K562 (cell line): ENCODE results near the gene SFMBT2.

ENCODE experiments used
- CBFB ChIP-seq: sonication (generic); formaldehyde crosslinking; IDR thresholded peaks from 2 replicates; pipeline ENCODE4 v1.4.0; 2020; ENCODE audit warnings: mild to moderate bottlenecking, missing genetic modification reagents
- CTCF ChIP-seq, 3 experiments: IDR thresholded peaks in 2 of 3; conservative IDR thresholded peaks in 1 of 3; 2 replicates each; pipeline ENCODE4 v1.5.1; 2011 to 2012; ENCODE audit warnings: low read length in 3 of 3, mild to moderate bottlenecking in 3 of 3, control low read depth in 2 of 3, improper control_type of control experiment in 1 of 3, inconsistent platforms in 1 of 3, low read depth in 1 of 3, mixed read lengths in 1 of 3, moderate library complexity in 1 of 3; ENCODE audit not compliant: insufficient read depth in 2 of 3

GRCh38 chr10:7401156-7401555 is 9.7 kb downstream of the SFMBT2 start:
- TF ChIP-seq CTCF (IDR thresholded peaks at IDR 0.05 in 2 of 3, conservative IDR thresholded peaks at IDR 0.05 in 1 of 3; ENCODE audit: insufficient read depth in 2 of 3, low read depth in 1 of 3, low read length in 3 of 3) (no peak), CBFB (CRISPR knock-in tag) (no peak)
